Astrocyte of the hippocampus (primary cell): ENCODE measurements around the gene KCP.
"Not testable (repeated sequence)": the region's sequence is repeated elsewhere in the genome, so short reads cannot be mapped to it uniquely, and the experiment has no call there.

Experiments
- DNase-seq: peaks from one replicate; pipeline ENCODE4 v3.0.0; 2011; ENCODE audit warnings: low read depth, low spot score

KCP gene

GRCh38 chr7:128921866-128922440 lies 11.4 kb upstream of the KCP start:
- no peak for DNase-seq

- no peak for DNase-seq
Observed at GRCh38 chr7:128920913-128921582, 10.5 kb upstream of the KCP start.

DNA sequence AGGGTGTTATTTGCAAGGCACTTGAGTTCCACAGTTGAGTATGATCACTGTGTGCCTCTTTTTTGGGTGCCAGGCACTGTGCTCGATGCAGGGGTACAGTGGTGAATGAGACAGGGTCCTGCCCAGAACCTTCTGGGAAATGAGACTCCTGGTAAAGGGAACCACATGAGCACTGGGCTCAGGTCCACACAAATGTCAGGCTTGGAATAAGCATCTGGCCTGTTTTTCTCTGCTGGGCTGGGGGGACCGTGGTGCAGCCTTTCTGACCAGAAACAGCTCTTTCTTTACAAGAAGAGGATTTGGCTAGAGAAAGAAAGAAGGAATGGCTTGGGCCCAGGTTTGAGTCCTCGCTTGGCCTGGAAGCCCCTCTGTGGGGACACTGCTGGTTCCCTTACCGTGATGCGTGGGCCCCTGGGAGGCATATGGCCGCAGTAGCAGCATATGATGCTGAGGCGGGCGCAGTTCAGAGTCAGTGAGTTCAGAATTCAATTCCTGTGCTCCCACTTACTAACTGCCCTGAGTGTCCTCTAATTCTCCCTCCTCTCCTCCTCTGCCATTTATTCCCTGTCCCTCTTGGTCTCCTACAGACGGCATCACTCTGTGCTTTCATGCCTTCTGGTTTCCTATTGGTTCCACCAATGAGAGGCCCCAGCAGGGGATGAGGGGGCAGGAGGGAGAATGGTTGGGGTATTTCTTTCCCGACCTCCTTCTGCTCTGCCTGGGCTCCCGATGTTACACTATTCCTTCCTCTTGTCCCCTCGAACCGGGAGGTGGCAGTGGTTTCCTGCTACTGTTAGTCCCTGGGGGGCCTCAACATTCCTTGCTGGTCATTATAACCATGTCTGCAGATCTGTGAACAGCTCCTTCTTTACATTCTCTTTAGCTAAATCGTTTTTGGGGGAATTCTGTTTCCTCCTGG lies 9.6 kb upstream of the KCP start:
- peak; percentile 26 for DNase-seq

GRCh38 chr7:128919241-128919640 lies 8.7 kb upstream of the KCP start:
- no peak for DNase-seq

DNA sequence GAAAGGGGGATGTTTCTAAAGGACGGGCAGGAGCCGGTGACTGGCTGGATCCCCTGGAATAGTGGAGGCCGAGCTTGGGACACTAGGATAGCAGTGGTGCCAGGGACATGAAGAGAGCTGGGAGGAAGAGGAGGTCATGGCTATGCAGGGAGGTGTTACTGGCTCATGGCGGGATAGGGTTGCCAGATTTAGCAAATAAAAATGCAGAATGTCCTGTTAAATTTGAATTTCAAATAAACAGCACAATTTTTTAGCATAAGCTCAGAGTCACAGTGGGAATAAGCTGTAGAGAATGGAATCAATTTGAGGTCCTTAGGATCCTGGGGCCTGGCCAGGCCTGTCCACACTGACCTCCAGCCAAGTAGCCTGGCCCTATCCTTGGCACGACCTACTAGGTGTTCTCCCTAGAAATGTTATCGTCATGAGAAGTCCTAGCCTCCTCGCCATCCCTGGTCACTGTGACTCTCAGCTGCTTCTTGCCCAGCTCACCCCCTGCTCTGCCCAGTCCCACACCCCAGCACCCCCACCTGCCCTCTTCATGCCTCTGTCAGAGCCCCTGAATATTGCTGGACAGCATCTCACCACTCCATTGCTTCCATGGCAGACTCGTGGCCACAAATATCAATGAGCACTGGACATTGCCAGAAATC lies 7.6 kb upstream of the KCP start:
- no peak for DNase-seq

- DNase-seq, result no peak
Observed at GRCh38 chr7:128917122-128917521, 6.6 kb upstream of the KCP start.

- DNase-seq, result no peak
Observed at GRCh38 chr7:128916643-128916915, 6.1 kb upstream of the KCP start.

DNA sequence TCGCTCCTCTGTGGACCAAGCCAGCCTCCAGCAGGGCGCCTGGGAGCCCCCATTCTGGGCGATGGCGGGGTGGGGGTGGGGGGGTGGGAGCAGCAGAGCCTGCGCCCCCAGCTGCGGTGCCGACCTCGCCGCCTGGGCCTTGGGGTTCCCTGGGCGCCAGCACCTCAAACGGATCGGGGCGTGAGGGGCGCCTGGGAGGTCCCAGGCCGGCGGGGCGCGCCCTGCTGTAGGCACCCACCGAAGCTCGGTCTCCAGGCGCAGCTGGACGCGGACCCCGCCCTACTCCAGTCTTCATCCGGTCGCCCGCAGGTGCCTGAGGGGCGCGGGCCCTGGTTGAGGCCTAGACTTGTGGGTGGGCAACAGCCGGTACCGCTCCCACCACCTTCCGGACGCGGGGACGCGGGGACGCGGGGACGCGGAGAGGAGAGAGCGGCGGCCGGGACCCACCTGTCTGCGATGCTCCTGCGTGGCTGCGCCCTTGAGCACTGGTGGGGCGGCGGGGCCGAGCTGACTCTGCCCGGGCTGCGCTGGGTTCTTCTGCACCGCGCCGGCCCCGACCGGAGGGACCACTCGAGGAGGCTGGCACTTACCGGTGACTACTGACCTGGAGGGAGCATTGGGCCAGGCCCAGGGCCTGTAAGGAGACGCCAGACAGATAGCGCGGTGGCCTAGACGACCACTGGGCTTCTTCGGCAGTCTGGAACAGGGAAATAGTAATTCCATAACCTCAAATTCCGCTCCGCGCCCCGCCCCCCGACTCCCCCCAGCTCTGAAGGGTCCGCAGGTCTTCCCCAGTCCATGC lies 5.5 kb upstream of the KCP start:
- no peak for DNase-seq

DNA sequence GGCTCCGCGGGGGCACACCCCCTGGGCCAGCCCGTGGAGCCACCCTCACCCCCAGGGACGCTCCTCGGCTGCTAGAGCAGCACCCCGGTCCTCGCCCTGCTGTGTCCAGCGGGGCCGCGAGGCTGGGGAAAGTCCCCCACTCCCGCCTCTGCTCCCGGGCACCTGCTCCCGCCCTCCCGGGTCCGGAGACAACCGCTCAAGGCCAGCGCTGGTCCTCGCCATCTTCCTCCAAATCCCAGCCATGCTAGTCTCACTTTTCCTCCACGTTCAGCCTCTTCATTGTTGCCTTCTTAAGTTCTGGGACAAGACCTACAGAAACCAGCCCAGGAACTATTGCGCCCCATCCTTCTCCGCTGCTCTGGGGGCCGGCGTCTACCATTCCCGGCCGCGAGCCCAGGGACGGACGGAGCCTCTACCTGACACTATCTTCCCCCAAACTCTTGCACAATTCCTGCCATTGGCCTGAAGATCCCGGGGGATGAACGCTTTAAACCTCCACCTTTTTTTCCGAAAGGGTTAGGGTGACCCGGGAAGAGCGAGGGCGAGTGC lies 4.8 kb upstream of the KCP start:
- no peak for DNase-seq

GRCh38 chr7:128914566-128915151 lies 4.2 kb upstream of the KCP start:
- DNase-seq, result no peak

DNA sequence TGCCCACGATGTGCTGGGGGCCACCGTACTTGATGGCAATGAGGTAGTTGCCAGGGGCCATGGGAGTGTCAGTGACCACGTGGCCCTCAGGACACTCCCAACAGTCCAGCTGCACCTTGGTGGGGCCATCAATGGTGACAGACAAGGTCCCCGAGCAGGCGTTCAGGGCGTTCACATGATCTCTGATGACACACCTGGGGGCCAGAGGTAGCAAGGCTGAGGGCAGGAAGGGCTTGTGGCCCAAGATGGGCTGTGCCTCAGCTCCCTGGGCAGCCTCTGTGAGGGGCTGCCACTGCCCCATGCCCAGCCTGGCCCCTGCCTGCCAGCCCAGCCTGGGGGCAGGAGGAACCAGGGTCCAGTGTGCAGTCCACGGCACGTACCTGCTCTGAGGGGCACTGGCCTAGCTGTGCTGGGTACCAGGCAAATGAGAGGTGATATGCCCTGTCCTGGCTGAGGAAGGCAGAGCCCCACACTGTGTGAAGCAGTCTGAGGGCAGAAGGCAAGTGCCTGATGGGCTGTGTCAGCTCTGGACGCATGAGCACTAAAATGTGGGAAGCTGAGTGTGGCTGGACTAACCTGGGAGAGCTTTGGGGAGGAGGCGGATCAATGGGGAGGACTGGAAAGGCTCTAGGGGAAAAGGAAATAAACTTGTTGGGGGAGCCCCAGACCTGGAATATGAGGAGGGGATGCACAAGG lies 3.5 kb upstream of the KCP start:
- DNase-seq, result no peak

- not testable (repeated sequence) for DNase-seq
Observed at GRCh38 chr7:128912709-128913495, 2.4 kb upstream of the KCP start.

GRCh38 chr7:128912281-128912680 lies 1.8 kb upstream of the KCP start:
- DNase-seq, result no peak

DNA sequence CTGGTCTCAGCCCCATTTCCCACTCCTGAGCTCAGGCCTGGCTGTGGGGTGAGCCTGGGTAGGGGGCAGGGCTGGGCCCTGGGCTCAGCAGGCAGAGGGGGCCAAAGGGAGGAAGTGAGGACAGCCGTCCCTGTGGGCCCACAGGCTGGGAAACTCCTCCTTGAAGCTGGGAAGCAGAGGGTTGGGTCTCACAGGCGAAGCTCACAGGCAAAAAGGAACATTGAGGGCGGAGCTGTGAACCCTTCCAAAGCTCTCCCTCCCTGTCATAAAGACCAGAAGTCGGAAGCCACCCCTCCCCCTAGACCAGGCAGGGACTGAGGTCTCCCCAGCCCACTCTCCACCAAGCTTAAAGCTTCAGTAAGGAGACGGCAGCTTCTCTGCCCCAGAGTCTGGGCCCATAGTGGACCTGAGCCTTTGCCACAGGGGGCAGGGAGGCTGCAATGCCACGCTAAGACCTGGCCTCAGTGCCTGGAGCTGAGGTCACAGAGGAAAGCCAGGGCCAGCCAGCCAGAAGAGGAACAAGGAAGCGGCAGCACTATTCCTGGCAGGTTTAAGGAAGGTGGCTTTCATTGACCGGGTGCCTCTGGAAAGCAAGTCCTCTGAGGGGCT lies 1.0 kb upstream of the KCP start:
- DNase-seq, result no peak

- DNase-seq, result peak; percentile 64
Observed at GRCh38 chr7:128909625-128910568, 612 bp downstream of the KCP start.

DNA sequence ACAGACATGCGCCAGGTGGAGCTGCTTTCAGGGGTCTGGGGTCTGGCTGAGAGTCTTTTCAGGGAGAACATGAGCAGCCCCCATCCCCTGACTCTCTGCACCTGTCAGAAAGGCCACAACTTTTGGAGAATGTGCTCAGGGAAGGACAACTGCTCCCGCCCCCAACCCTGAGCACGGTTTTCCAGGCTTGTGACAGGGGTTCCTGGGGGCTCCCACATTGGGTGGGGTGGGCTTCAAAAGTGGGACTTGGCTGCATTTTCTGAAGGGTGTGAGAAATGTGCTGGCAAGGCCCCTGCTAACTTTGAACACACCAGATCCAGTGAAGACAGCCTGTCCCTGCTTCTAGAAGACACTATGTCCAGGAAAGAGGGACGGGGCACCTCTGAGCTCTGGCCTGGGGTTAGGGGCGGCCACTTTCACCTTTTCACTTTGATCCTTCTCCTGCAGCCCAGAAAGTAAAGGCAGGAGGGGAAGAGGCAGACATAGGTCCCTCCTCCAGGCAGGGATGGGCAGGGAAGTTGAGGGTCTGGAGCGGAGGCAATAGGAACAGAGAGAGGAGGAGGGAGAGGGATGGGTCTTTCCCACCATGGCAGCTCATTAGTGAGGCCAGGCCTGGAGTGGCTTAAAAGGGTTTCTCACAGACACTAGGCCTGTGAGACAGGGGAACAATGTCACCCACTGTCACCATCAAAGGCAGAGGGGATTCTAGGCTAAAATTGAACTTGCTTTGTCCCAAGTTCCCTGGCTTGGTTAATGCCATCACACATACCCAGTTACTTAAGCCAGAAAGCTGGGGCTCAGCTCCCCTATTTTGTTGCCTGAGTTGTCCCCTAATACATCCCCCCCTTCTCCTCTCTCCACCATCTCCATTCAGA lies 1.5 kb downstream of the KCP start:
- no peak for DNase-seq
